H1 (cell line): ENCODE results near the gene MYL2. TPM values are rescaled to one million over a fixed set of nuclear protein-coding genes. Genes with fewer than 3 reads are reported as not detected.

Experiments used
- CTCF ChIA-PET: fragments of 300-600 bp; sonication (Branson Sonifier 250); formaldehyde crosslinking; loops from one replicate; lab custom pipeline; 2021; ENCODE audit not compliant: partially characterized antibody; lab: Charles Lee
- POLR2A ChIA-PET: fragments of 300-600 bp; sonication (Branson Sonifier 250); formaldehyde crosslinking; loops from one replicate; lab custom pipeline; 2021; ENCODE audit warnings: inconsistent platforms; ENCODE audit not compliant: partially characterized antibody; lab: Charles Lee
- DNase-seq, 2 experiments: peaks; one replicate each; pipeline versions ENCODE4 v3.0.0 to v3.0.0-alpha.2; 2010 to 2022; ENCODE audit warnings: low spot score in 2 of 2, low read depth in 1 of 2, mixed read lengths in 1 of 2
- FAIRE-seq: peaks from 2 replicates; lab custom pipeline; 2011; peaks lifted over from hg19 to GRCh38; lab: Jason Lieb, UNC
- H2AFZ ChIP-seq: 2 replicates; pipeline ENCODE4 v1.8.1; 2012; ENCODE audit warnings: low read length, inconsistent platforms
- H2AK5ac ChIP-seq: 2 replicates; pipeline ENCODE4 v1.6.1; 2013; ENCODE audit warnings: low read depth, low read length
- H2BK120ac ChIP-seq: replicated peaks from 2 replicates; pipeline ENCODE3; 2013; ENCODE audit warnings: low read depth, low read length, inconsistent platforms
- H2BK12ac ChIP-seq: 2 replicates; pipeline ENCODE4 v1.6.1; 2013; ENCODE audit warnings: low read depth, low read length
- H2BK15ac ChIP-seq: 2 replicates; pipeline ENCODE4 v1.6.1; 2013; ENCODE audit warnings: low read length
- H2BK20ac ChIP-seq: 2 replicates; pipeline ENCODE4 v1.6.1; 2013; ENCODE audit warnings: low read length
- H2BK5ac ChIP-seq: 2 replicates; pipeline ENCODE4 v1.6.1; 2013; ENCODE audit warnings: low read depth, low read length
- H3K14ac ChIP-seq: 2 replicates; pipeline ENCODE4 v1.6.1; 2013; ENCODE audit warnings: inconsistent platforms; ENCODE audit not compliant: insufficient read length
- H3K18ac ChIP-seq: 2 replicates; pipeline ENCODE4 v1.6.1; 2013; ENCODE audit warnings: low read length; ENCODE audit errors: extremely low read depth
- H3K23ac ChIP-seq: 2 replicates; pipeline ENCODE4 v1.6.1; 2013; ENCODE audit warnings: inconsistent platforms; ENCODE audit not compliant: insufficient read length
- H3K23me2 ChIP-seq: 2 replicates; pipeline ENCODE4 v1.6.1; 2013; ENCODE audit warnings: low read depth, low read length
- H3K27ac ChIP-seq: 2 replicates; pipeline ENCODE4 v1.6.1; 2011; ENCODE audit warnings: low read depth, low read length, inconsistent platforms
- H3K27me3 ChIP-seq, 4 experiments: replicated peaks in 1 of 4; 1 replicate in 1 of 4; 2 replicates in 3 of 4; pipeline versions ENCODE4 v1.6.1 to v1.8.1; 2011 to 2013; ENCODE audit warnings: low read length in 3 of 4, mild to moderate bottlenecking in 3 of 4, inconsistent platforms in 2 of 4, mixed read lengths in 2 of 4, moderate library complexity in 1 of 4; ENCODE audit not compliant: control insufficient read depth in 3 of 4, insufficient read depth in 3 of 4; ENCODE audit errors: extremely low read depth in 1 of 4
- H3K36me3 ChIP-seq, 4 experiments: 2 replicates each; pipeline versions ENCODE4 v1.6.1 to v1.8.1; 2011 to 2013; ENCODE audit warnings: mild to moderate bottlenecking in 4 of 4, low read length in 3 of 4, moderate library complexity in 2 of 4, control low read depth in 1 of 4, inconsistent platforms in 1 of 4; ENCODE audit not compliant: insufficient read depth in 4 of 4, control insufficient read depth in 2 of 4
- H3K4ac ChIP-seq: replicated peaks from 2 replicates; pipeline ENCODE3; 2013; ENCODE audit warnings: low read length, low read depth, mixed read lengths, inconsistent platforms; ENCODE audit not compliant: insufficient read length
- H3K4me1 ChIP-seq, 4 experiments: replicated peaks in 1 of 4; 1 replicate in 1 of 4; 2 replicates in 3 of 4; pipeline versions ENCODE4 v1.6.1 to v1.8.1; 2011 to 2013; ENCODE audit warnings: low read length in 3 of 4, inconsistent platforms in 2 of 4, mixed read lengths in 1 of 4; ENCODE audit not compliant: insufficient read depth in 4 of 4, control insufficient read depth in 3 of 4
- H3K4me2 ChIP-seq, 2 experiments: 2 replicates each; pipeline versions ENCODE4 v1.6.1 to v1.8.1; 2011 to 2013; ENCODE audit warnings: low read depth in 2 of 2, low read length in 2 of 2, control low read depth in 1 of 2, inconsistent platforms in 1 of 2, mild to moderate bottlenecking in 1 of 2; ENCODE audit not compliant: insufficient read depth in 1 of 2
- H3K4me3 ChIP-seq, 4 experiments: fragments of 200-600, 300-600 bp in 1 of 4; sonication (generic), shearing (Covaris generic), sonication (Bioruptor Twin) in 1 of 4; 2 replicates each; pipeline versions ENCODE4 v1.5.1 to v1.8.1; 2011 to 2016; ENCODE audit warnings: low read length in 4 of 4, low read depth in 3 of 4, control low read depth in 2 of 4, inconsistent platforms in 2 of 4, mild to moderate bottlenecking in 2 of 4, mixed read lengths in 1 of 4, moderate library complexity in 1 of 4; ENCODE audit not compliant: insufficient read depth in 2 of 4; ENCODE audit errors: extremely low read depth in 1 of 4
- H3K56ac ChIP-seq: replicated peaks from 2 replicates; pipeline ENCODE3; 2013; ENCODE audit warnings: low read depth, mild to moderate bottlenecking, mixed read lengths, low read length, inconsistent platforms; ENCODE audit not compliant: insufficient read length
- H3K79me1 ChIP-seq: 2 replicates; pipeline ENCODE4 v1.6.1; 2013; ENCODE audit warnings: low read depth, low read length, control low read depth
- H3K79me2 ChIP-seq, 2 experiments: 2 replicates each; pipeline versions ENCODE4 v1.6.1 to v1.8.1; 2012 to 2013; ENCODE audit warnings: low read length in 2 of 2, mild to moderate bottlenecking in 2 of 2, inconsistent platforms in 1 of 2; ENCODE audit not compliant: insufficient read depth in 2 of 2, control insufficient read depth in 1 of 2
- H3K9ac ChIP-seq, 4 experiments: replicated peaks in 1 of 4; 1 replicate in 1 of 4; 2 replicates in 3 of 4; pipeline versions ENCODE4 v1.6.1 to v1.8.1; 2011 to 2013; ENCODE audit warnings: low read depth in 3 of 4, low read length in 3 of 4, control low read depth in 2 of 4, mild to moderate bottlenecking in 2 of 4, moderate library complexity in 2 of 4, inconsistent platforms in 1 of 4; ENCODE audit errors: extremely low read depth in 1 of 4
- H3K9me3 ChIP-seq, 2 experiments: 2 replicates each; pipeline versions ENCODE4 v1.6.1 to v1.8.1; 2012 to 2013; ENCODE audit warnings: mild to moderate bottlenecking in 2 of 2, moderate library complexity in 2 of 2, control low read depth in 1 of 2, inconsistent platforms in 1 of 2, low read depth in 1 of 2, low read length in 1 of 2, mixed read lengths in 1 of 2; ENCODE audit not compliant: insufficient read depth in 2 of 2
- H4K20me1 ChIP-seq, 2 experiments: replicated peaks in 1 of 2; 2 replicates each; pipeline versions ENCODE3 to v1.8.1; 2011 to 2013; ENCODE audit warnings: inconsistent platforms in 2 of 2, low read length in 2 of 2, mild to moderate bottlenecking in 1 of 2; ENCODE audit not compliant: insufficient read depth in 2 of 2, control insufficient read depth in 1 of 2
- H4K5ac ChIP-seq: 2 replicates; pipeline ENCODE4 v1.6.1; 2013; ENCODE audit warnings: low read length, low read depth, mixed read lengths, inconsistent platforms; ENCODE audit not compliant: insufficient read length
- H4K8ac ChIP-seq: 2 replicates; pipeline ENCODE4 v1.8.0; 2013; ENCODE audit warnings: mild to moderate bottlenecking, moderate library complexity, low read length, inconsistent platforms; ENCODE audit not compliant: insufficient read depth; ENCODE audit errors: extremely low read depth
- H4K91ac ChIP-seq: replicated peaks from 2 replicates; pipeline ENCODE3; 2013; ENCODE audit warnings: low read length, mixed read lengths, inconsistent platforms; ENCODE audit not compliant: insufficient read length
- ASH2L ChIP-seq: fragments of 200-600, 300-600 bp; sonication (generic); IDR thresholded peaks from one replicate; pipeline ENCODE4 v1.7.1; 2017; ENCODE audit warnings: low read length
- CBX5 ChIP-seq: fragments of 300-800, 300-1000 bp; sonication (generic); IDR thresholded peaks from 2 replicates; pipeline ENCODE4 v1.7.1; 2016; ENCODE audit warnings: antibody characterized with exemption, low read length, low read depth
- EGR1 ChIP-seq: IDR thresholded peaks from 2 replicates; pipeline ENCODE4 v1.6.1; 2011; ENCODE audit warnings: low read depth, low read length, borderline replicate concordance
- JUN ChIP-seq: IDR thresholded peaks from 2 replicates; pipeline ENCODE4 v1.6.1; 2011; ENCODE audit warnings: low read depth, mild to moderate bottlenecking, improper control_type of control experiment, low read length
- KDM4A ChIP-seq: IDR thresholded peaks from one replicate; pipeline ENCODE4 v1.7.1; 2012; ENCODE audit warnings: low read depth, mild to moderate bottlenecking, moderate library complexity, low read length, inconsistent platforms; ENCODE audit not compliant: severe bottlenecking
- POU5F1 ChIP-seq: IDR thresholded peaks from 2 replicates; pipeline ENCODE4 v1.6.1; 2011; ENCODE audit warnings: low read depth, mild to moderate bottlenecking, low read length, moderate library complexity
- SIX5 ChIP-seq: IDR thresholded peaks from 2 replicates; pipeline ENCODE4 v1.6.1; 2011; ENCODE audit warnings: mild to moderate bottlenecking, low read depth, low read length
- TAF1 ChIP-seq: IDR thresholded peaks from 2 replicates; pipeline ENCODE4 v1.6.1; 2011; ENCODE audit warnings: mild to moderate bottlenecking, low read depth, low read length
- TAF7 ChIP-seq: optimal IDR thresholded peaks from 2 replicates; pipeline ENCODE3; 2011; ENCODE audit warnings: low read depth, mild to moderate bottlenecking, inconsistent platforms, low read length, moderate library complexity, borderline replicate concordance
- WGBS, 2 experiments: shearing (Covaris generic) in 1 of 2; methylation state at CpG; one replicate each; pipeline versions ENCODE4 v1.1.6 to v1.1.7; 2013 to 2015; ENCODE audit warnings: low lambda C conversion rate in 2 of 2, mixed read lengths in 2 of 2, inconsistent platforms in 1 of 2, low coverage in 1 of 2, missing lambda C conversion rate in 1 of 2; ENCODE audit not compliant: insufficient replicate concordance in 2 of 2, insufficient coverage in 1 of 2, insufficient read length in 1 of 2; ENCODE audit errors: extremely low coverage in 1 of 2, missing lambda C conversion rate in 1 of 2; 5-methylcytosine and 5-hydroxymethylcytosine counted together
- polyA plus RNA-seq, 7 experiments: library from polyadenylated mRNA; depleted of rRNA in 3 of 7; stranded (reverse) in 5 of 7; unstranded in 2 of 7; fragments of >200 nt in 5 of 7; fragments of 200-250 nt in 2 of 7; gene quantifications; 1 replicate in 5 of 7; 2 replicates in 1 of 7; 4 replicates in 1 of 7; pipeline versions ENCODE4 v1.2.1 to v1.2.3, GENCODE V29; 2011 to 2013; ENCODE audit warnings: missing spikeins in 2 of 7, mixed read lengths in 2 of 7
- total RNA-seq: library from RNA; stranded (reverse); fragmentation: NEBNext Ultra II Directional; extraction: Animal tissue kit (Norgen Biotek cat#: 25700); gene quantifications from 2 replicates; pipeline ENCODE4 v1.2.1, GENCODE V29; 2021
- TF ChIP-seq, protein P1 (sequence below), 3 experiments: IDR thresholded peaks; 1 replicate in 2 of 3; 2 replicates in 1 of 3; pipeline versions ENCODE4 v1.5.1 to v1.6.1; 2011; ENCODE audit warnings: low read length in 3 of 3, mild to moderate bottlenecking in 3 of 3, inconsistent platforms in 2 of 3, low read depth in 1 of 3, moderate library complexity in 1 of 3; ENCODE audit not compliant: insufficient read depth in 1 of 3; ENCODE audit errors: control extremely low read depth in 1 of 3

MYL2 gene
- total and polyA plus RNA-seq, 2 of the 8 experiments (the other 6 are each of a cell fraction or from before 2014, with no cell fraction given) = not detected

DNA sequence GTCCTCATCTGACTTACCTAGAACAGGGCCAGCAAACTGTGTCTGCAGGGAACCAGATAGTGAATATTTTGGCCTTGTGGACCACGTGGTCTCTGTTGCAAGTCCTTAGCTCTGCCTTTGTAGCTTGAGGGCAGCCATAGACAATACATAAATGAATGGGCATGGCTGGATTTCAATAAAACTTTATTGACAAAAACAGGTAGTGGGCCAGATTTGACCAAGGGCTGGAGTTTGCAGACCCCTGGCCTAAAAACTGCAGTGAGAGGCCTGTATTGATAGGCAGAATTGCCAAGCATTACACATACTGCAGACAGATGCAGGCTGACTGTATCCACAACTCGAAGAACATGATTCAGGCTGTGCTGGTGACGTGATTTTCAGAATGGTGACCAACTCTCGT, 48.3 kb downstream of the MYL2 start:
- CTCF ChIA-PET = interaction anchor here (1.1 to 1.6 kb wide), 2 partner anchors 9 to 15 kb away, joined by 4 read pairs; no protein-coding TSS in a partner anchor
- 73% methylated on average over 4 of the region's 4 CpGs; no CpG with 5 or more reads in 1 of the 2 experiments for WGBS, 2 experiments
- no peak overlapping the region for H4K91ac ChIP-seq
- TF ChIP-seq JUN (no peak), TAF1 (no peak), POU5F1 (no peak), SIX5 (no peak), KDM4A (no peak), ASH2L (no peak), CBX5 (no peak), EGR1 (no peak), TAF7 (no peak)
- TF ChIP-seq, protein P1, sequence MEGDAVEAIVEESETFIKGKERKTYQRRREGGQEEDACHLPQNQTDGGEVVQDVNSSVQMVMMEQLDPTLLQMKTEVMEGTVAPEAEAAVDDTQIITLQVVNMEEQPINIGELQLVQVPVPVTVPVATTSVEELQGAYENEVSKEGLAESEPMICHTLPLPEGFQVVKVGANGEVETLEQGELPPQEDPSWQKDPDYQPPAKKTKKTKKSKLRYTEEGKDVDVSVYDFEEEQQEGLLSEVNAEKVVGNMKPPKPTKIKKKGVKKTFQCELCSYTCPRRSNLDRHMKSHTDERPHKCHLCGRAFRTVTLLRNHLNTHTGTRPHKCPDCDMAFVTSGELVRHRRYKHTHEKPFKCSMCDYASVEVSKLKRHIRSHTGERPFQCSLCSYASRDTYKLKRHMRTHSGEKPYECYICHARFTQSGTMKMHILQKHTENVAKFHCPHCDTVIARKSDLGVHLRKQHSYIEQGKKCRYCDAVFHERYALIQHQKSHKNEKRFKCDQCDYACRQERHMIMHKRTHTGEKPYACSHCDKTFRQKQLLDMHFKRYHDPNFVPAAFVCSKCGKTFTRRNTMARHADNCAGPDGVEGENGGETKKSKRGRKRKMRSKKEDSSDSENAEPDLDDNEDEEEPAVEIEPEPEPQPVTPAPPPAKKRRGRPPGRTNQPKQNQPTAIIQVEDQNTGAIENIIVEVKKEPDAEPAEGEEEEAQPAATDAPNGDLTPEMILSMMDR (IDR thresholded peaks at IDR 0.05; ENCODE audit: control extremely low read depth in 1 of 3, insufficient read depth in 1 of 3, low read depth in 1 of 3, low read length in 3 of 3) = no peak

More for the DNA sequence above, 48.3 kb downstream of the MYL2 start:
- Histone ChIP-seq H3K79me2 (no peaks in the 10 kb centered on the region), H3K4me1 (no peaks in the 10 kb centered on the region), H3K4ac (no peak overlapping the region), H3K56ac (no peak overlapping the region), H2BK20ac (no peak overlapping the region), H3K4me2 (no peak overlapping the region), H3K18ac (no peak overlapping the region), H2AFZ (no peak overlapping the region), H2BK120ac (no peak overlapping the region), H2BK15ac (no peak overlapping the region), H2BK12ac (no peak overlapping the region), H3K4me3 (no peak overlapping the region), H3K23ac (no peak overlapping the region), H3K23me2 (no peaks in the 10 kb centered on the region), H4K8ac (no peak overlapping the region), H2BK5ac (no peak overlapping the region), H3K79me1 (no peaks in the 10 kb centered on the region), H3K14ac (no peak overlapping the region), H2AK5ac (no peak overlapping the region), H3K9me3 (peaks cover 6 to 14% of the 10 kb centered on the region in 2 experiments; a peak in 3 of 4 replicates), H4K20me1 (no peaks in the 10 kb centered on the region), H3K27me3 (peaks cover 0 to 1% (median 0%) of the 10 kb centered on the region in 4 experiments; a peak in 1 of 7 replicates), H3K36me3 (no peaks in the 10 kb centered on the region), H3K27ac (no peak overlapping the region), H4K5ac (no peak overlapping the region), H3K9ac (no peak overlapping the region)
- POLR2A ChIA-PET = no interaction called here
- FAIRE-seq (no peak), DNase-seq (no peak)
